ENCODE results near the gene USP48.
"Not testable (repeated sequence)": the region's sequence is repeated elsewhere in the genome, so short reads cannot be mapped to it uniquely, and the experiment has no call there.

USP48 gene

DNA sequence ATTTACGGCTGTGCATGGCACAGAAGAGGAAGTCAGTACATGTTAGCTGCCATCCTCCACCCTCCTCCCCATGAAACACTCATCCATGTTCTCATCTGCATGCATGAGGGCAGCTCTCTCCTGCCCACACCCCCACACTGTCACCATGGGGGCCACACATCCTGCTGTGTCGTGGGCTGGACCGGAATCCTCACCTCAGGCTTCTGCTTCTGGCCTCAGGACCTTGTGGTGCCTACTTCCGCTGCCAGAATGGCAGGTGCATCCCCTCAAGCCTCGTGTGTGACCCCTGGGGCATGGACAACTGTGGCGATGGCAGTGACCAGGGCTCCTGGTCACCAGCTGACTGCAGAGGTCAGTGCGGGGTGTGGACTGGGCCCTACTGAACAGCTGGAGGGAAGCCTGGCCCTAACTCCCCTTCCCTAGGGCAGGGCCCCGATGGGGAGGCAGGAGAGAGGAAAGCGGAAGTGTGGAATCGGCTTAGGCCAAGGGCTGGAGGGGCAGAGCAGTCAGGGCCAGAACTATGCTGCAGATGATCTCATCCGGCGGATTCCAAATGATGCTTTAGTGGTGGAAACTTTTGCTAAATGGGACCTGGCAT lies 32.9 kb upstream of the USP48 start:
- no peak for DNase-seq (ENCODE audit: low spot score)

DNA sequence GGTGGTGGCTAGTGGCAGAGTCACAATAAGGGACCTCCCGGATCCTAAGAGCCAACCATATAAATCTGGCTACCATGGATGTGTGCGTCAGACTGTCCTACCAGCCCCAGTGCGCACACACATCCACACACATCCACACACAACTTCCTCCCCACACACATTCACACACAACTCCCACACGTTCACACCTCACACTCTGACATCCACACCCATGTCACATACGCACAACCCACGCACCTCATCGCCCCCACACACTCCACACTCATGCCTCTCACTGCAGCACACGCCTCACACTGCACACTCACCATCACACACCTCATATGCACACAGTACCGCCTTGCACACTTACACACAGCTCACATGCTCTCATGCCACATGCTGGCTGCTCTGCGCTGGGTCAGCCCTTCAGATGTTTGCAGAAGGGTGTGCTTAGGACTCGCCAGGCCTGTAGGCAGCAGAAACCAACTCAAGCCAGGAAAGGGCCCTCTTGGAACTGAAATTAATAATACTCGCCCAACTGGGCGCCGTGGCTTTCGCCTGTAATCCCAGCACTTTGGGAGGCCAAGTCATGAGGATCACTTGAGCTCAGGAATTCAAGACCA lies 32.1 kb upstream of the USP48 start:
- DNase-seq (ENCODE audit: low spot score), result no peak

DNA sequence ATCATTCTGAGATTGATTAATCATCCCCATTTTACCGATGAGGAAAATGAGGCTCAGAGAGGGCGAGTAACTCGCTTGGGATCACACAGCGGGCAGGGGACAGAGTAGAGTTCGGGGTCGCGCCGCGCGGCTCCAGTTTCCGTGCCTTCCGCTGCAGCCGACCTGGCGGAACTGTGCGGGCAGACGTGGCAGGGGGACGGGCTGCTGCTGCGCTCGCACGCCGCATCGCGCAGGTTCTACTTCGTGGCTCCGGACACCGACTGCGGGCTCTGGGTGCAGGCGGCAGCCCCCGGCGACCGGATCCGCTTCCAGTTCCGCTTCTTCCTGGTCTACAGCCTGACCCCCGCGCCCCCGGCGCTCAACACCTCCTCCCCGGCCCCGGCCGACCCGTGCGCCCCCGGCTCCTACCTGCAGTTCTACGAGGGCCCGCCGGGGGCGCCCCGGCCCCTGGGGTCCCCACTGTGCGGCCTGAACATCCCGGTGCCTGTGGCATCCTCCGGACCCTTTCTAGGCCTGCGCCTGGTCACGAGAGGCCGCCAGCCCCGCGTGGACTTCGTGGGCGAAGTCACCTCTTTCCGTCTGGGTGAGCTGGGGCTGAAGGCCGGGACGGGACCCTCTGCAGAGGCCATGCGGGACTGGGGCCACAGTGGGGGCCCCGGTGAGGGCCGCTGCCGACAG lies 31.4 kb upstream of the USP48 start:
- no peak for DNase-seq (ENCODE audit: low spot score)

DNA sequence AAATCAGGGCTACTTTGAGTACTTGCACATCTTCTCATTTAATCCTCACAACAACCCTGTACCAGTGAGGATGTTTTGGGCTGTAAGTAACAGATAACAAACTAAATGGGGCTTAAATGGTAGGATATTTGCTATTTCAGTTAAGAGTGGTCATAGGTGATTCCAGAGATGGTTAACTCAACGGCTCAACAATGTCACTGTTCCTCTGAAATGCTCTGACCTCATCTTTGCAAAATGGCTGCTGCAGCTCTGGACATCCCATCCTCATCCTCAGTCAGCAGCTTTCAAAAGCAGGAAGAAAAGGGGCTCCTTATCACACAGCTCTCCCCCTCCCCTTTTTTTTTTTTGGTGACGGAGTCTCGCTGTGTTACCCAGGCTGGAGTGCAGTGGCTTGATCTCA lies 30.6 kb upstream of the USP48 start:
- DNase-seq (ENCODE audit: low spot score), result no peak

DNA sequence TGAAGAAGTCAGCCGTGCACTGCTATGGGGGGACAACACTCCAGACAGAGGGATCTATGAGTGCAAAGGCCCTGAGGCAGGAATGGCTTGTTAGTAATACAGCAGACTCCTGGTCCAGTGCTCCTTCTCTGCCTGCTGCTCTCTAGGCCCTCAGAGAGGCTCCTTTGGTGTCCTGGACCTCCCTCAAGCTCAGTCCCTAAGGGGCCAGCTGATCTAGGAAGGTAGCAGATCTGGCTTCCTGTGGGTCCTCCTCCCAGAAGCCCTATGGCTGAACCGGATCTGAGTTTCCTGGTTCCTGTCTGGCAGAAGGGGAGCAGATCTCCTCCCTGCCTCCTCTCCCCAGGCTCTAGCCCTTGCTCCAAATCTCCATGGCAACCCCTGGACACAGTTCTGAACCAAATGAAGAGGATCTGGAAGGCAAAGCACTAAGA lies 28.9 kb upstream of the USP48 start, which contains the start of gene LDLRAD2:
TSS of gene LDLRAD2 (plus strand) at position 391 of the 431 bp plus-strand sequence. CDS start 187 bp downstream, outside the sequence.
- no peak for DNase-seq (ENCODE audit: low spot score)

DNA sequence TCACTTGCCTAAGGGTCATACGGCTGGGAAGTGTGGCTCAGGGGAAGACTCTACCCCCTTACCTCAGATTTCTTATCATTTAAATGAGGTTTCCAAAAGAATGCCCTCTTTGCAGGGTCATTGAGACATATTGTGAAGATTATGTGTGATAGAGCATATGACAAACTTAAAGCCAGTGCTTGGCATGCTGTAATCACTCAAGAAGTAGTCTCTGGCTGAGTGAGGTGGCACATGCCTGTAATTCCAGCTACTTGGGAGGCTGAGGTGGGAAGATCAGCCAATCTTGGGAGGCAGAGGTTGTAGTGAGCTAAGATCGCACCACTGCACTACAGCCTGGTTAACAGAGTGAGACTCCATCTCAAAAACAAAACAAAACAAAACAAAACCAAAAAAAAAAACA lies 21.6 kb upstream of the USP48 start:
- no peak for DNase-seq (ENCODE audit: low spot score)

DNA sequence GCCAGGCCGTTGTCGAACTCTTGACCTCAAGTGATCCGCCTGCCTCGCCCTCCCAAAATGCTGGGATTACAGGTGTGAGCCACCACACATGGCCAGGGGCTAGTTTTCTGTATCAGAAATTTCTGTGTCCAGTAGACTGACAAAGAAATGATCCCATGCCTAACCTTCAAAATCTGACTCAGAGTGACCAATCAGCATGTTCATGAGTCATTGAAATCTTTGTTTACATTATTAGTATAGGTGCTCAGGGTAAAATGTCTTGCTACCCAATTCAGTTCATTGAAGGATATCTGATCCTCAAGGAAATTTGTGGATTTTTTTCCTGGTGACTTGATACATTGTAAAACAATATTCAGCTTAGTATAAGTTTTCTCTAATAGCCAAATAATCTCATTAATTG lies 18.2 kb upstream of the USP48 start:
- no peak for DNase-seq (ENCODE audit: low spot score)

DNA sequence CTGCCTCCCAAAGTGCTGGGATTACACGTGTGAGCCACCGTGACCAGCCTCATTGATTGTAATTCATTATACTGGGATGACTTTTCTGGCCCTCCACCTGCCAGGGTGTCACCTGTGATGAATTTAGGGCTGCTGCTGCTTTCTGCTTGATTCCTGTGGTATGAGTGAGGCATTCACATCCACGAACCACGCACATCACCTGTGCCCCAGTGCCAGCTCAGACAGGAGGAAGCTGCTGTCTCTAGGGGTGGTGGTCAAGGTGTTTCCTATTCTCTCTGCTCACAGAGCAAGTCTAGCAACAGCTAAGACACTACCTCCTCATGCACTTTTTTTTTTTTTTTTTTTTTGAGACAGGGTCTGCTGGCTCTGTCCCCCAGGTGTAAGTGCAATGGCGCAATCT lies 16.8 kb upstream of the USP48 start:
- no peak for DNase-seq (ENCODE audit: low spot score)

DNA sequence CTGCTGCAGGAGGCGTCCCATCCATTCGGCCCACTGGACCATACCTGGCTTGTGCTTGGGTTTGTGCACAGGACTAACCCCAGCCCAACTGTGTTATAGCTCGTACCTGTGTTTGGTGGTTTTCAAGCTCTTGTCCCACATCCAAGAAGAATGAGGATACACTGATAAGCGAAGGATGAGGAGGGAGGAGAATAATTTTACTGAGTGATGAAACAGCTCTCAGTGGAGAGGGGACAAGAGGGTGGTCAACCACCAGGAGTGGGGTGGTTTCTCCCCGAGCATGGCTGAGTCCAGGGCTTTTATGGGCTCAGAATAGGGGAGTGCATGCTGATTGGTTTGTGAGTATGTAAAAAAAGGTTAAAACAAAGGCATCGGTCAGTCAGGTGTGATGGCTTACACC lies 12.1 kb upstream of the USP48 start:
- no peak for DNase-seq (ENCODE audit: low spot score)

DNA sequence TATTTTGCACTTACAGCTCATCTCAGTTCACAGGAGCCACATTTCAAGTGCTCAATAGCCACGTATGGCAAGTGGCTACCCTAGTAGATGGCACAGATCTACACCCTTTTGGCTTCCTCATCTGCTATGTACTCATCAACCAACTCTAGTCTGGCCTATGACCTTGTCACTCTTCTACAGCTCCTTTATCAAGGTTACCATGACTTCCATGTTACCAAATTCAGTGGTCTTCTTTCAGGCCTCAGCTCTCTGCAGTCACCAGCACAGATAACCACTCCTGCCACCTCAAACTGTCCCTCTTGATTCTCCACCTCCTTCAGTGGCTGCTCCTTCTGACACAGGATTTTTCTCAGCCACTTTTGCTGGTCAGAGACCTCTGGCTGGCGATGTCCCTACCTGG lies 11.7 kb upstream of the USP48 start:
- DNase-seq (ENCODE audit: low spot score), result no peak

DNA sequence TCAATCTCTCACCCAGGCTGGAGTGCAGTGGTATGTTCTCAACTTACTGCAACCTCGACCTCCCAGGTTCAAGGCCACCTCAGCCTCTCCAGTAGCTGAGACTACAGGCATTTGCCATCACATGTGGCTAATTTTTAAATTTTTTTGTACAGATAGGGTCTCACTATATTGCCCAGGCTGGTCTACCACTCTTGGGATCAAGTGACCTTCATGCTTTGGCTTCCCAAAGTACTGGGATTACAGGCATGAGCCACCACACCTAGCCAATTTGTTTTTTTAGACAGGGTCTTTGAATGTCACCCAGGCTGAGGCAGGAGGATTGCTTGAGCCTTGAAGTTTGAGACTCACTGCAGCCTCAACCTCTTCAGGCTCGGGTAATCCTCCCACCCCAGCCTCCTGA lies 10.2 kb upstream of the USP48 start:
- DNase-seq (ENCODE audit: low spot score), result no peak

DNA sequence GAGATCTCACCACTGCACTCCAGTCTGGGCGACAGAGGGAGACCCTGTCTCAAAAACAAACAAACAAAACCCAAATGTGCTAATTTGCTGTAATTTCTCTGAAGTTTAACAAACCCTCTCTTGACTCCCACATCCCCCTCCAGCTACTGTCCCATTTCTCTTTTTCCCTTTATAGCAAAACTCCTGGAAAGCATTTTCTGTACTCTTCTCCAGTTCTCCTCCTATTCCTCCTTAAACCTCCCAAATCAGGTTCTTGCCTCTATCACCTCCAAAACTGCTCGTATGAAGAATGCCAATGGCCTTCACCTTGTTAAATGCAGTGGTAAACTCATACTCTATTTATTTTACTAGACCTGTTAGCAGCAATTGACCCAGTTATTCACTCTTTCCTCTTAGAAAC lies 3.7 kb upstream of the USP48 start:
- no peak for DNase-seq (ENCODE audit: low spot score)

DNA sequence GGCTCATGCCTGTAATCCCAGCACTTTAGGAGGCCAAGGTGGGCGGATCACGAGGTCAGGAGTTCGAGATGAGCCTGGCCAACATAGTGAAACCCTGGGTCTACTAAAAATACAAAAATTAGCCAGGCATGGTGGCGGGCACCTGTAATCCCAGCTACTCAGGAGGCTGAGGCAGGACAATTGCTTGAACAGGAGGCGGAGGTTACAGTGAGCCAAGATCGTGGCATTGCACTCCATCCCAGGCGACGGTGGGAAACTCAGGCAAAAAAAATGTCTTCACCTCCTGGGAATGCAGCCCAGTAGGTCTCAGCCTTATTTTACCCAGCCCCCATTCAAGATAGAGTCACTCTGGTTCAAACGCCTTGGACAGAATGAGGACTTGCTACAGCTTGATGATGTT lies 2.8 kb upstream of the USP48 start:
- DNase-seq (ENCODE audit: low spot score), result not testable (repeated sequence)

DNA sequence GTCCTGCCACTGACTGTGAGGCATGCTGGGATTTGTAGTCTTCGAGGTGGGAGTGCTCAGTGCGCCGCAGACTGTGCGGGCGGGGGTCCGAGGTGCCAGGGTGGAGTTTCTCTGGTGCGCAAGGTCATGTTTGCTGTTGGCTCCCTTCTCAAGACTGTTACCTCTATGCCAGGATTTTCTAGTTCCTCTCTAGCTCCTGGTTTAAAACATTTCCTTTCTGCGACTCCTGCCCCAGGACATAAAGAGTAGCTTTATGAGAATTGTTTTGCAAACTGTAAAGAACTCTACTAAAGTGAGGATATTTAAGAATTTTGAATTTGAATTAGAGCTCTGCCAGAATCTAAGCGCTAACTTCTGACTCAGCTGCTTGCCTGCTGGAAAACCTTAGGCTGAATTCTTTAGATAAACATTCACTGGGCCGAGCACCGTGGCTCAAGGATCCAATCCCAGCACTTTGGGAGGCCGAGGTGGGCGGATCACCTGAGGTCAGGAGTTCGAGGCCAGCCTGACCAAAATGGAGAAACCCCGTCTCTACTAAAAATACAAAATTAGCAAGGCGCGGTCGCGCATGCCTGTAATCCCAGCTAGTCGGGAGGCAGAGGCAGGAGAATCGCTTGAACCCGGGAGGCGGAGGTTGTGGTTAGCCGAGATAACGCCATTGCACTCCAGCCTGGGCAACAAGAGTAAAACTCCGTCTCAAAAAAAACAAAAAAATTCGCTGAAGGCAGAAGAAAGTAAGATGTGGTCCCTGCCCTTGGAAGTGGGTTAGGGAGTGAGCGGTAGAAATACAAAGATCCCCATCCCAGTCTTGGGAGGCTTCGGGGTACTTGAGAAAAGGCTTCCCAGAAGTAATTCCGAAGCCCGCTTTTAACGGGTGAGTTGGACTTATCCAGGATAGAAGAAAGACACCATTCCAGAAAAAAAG lies 992 bp upstream of the USP48 start:
- no peak for DNase-seq (ENCODE audit: low spot score)

DNA sequence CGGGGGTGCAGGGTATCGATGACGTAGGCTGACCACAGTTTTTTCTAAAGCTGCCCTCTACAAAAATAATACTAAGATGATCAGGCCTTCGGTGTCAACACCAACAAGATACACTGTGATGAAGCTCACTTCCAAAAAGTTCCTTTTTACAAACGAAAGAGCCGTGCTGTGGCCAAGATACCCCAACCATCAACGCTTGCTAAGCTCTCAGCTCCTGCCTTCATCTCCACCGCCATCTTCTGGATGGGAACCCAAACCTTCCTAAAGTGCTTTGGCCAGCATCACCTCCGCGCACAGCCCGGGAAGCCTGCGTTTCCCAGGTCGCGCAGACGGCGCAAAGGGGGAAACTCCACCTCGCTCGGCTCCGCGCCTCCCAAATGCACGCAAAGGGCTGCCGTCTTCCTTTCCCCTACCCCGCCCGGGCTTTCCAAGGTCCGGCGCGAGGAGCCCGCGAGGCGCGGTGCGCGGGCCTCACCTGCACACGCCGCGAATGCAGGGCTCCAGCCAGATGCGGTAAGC lies 541 bp downstream of the USP48 start:
- no peak for DNase-seq (ENCODE audit: low spot score)

DNA sequence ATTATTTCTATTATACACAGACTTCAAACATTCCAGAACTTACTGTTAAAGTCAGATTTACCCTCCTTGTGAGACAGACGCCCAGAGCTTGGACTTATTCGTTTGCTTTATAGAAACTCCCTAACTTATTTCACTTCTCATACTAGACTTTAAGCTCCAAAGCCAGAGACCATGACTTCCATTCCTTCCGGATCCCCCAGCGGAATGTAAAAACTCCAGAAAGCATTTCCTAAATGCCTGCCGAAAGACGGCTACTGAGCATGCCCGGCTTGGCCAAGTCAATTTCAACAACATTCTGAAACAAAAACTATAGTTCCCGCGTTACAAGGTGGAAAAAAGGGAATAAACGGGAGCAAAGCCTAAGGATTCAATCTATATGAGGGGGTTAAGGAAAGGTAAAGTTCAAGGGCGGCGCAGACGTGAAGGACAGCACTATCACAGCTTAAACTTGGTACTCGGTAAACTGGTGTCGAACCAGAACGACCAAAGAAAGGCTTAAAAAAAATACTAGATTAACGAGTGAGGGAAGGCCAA lies 1.1 kb downstream of the USP48 start:
- no peak for DNase-seq (ENCODE audit: low spot score)

DNA sequence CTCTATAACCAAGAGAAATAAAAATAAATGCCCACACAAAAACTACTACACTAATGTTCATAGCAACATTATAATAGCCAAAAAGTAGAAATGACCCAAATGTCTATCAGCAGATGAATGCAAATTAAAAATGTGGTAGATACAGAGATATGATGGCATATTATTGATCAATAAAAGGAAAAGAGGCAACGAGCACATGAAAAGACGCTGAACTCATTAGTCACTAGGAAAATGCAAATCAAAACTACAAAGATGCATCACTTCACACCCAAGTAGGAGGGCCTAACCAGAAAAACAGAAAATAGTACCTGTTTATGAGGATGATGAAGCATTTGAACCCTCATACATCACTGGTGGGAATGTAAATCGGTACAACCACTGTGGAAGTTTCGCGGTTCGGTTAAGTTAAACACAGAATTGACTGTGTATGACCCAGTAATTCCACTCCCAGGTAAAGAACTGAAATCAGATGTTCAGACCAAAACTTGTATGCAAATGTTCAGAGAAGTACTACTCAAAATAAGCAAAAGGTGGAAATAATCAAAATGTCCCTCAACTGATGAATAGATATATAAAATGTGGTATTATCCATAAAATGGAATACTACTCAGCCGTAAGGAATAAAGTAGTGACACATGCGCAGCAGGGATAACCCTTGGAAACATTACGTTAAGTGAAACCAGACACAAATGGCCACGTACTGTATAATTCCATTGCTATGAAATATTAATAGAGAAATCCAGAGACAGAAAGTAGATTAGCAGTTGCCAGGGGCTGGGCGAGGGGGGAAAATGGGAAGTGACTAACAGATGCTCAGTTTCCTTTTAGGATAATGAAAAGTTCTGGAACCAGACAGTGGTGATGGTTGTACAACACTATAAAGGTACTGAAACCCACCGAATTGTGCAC lies 3.1 kb downstream of the USP48 start:
- no peak for DNase-seq (ENCODE audit: low spot score)

DNA sequence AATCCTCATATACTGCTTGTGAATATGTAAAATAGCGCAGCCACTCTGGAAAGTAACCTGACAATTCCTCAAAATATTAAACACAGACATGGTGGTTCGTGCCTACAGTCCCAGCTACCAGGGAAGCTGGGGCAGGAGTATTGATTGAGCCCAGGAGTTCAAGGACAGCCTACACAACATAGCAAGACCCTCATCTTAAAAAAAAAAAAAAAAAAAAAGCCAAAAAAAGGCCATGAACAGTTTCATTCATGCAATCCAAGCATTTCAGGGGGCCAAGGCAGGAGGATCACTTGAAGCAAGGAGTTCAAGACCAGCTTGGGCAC lies 4.6 kb downstream of the USP48 start:
- DNase-seq (ENCODE audit: low spot score), result no peak

DNA sequence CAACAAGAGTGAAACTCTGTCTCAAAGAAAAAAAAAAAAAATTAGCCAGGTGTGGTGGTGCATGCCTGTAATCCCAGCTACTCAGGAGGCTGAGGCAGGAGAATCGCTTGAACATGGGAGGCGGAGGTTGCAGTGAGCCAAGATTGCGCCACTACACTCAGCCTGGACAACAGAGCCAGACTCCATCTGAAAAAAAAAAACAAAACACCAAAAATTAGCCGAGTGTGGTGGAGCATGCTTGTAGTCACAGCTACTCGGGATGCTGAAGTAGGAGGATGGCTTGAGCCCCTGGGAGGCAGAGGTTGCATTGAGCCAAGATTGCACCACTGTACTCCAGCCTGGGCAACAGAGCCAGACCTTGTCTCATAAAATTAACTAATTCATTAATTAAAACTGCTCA lies 6.0 kb downstream of the USP48 start:
- not testable (repeated sequence) for DNase-seq (ENCODE audit: low spot score)

DNA sequence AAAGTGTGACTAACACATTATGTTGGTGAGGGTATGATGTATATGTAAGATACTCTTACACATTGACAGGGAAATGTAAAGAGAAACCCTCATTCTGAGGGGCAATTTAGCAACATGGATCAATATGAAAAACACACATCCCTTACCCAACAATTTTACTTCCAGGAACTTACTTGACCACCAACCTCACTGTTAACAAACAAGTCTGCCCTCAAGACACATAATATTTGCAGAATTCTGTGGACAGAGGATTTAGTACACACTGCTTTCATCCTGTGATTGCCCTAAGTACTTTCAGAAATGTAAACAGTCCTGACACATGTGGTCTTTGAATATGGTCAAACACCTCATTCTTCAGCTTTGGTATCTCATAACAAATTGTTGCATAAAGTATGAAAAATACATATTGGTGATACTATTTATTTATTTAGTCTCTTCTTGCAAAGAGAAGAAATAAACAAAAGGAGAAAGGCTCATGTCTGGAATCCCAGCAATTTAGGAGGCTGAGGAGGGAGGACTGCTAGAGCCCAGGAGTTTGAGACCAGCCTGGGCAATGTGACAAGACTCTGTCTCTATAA lies 6.9 kb downstream of the USP48 start:
- no peak for DNase-seq (ENCODE audit: low spot score)

DNA sequence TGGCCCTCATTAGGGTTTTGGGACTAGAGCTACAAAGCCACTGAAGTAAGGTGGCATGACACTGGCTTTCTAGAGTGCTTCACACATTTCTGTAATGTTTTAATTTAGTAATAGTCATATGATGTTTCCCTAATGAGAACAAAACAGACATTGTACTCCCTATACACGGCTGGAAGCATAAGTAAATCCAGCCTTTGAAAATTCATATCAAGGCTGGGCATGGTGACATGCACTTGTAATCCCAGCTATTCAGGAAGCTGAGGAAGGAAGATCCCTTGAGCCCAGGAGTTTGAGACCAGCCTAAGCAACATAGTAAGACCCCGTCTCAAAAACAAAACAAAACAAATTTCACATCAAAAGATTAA lies 7.4 kb downstream of the USP48 start:
- DNase-seq (ENCODE audit: low spot score), result no peak
